ENCODE data around the gene CLEC4F.

The CLEC4F gene, protein sequence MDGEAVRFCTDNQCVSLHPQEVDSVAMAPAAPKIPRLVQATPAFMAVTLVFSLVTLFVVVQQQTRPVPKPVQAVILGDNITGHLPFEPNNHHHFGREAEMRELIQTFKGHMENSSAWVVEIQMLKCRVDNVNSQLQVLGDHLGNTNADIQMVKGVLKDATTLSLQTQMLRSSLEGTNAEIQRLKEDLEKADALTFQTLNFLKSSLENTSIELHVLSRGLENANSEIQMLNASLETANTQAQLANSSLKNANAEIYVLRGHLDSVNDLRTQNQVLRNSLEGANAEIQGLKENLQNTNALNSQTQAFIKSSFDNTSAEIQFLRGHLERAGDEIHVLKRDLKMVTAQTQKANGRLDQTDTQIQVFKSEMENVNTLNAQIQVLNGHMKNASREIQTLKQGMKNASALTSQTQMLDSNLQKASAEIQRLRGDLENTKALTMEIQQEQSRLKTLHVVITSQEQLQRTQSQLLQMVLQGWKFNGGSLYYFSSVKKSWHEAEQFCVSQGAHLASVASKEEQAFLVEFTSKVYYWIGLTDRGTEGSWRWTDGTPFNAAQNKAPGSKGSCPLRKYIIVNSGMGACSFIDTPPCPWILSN

DNA sequence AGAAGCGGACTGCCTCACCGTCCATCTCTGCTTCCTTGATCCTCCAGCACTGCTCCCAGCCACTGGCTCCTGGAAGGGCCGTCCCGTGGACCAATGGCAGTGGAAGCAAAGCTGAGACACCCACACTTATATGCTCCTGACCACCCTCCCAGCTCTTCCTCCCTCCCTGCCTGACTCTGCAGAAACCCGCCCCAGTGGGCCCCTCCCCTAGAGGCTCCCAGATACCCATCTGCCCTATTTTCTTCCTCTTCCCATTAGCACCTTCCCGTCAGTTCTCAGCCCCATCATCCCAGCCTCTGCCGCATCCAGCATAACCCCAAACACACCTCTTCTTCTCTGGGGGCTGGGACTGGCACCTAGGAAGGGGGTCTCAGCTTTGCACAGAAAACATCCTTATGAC, at the start of gene CLEC4F:
Gene CLEC4F (minus strand): TSS at position 101 of the 400 bp plus-strand sequence. CDS start 76 bp downstream, at position 25.
- no peak for DNase-seq (ENCODE audit: low read depth)

DNA sequence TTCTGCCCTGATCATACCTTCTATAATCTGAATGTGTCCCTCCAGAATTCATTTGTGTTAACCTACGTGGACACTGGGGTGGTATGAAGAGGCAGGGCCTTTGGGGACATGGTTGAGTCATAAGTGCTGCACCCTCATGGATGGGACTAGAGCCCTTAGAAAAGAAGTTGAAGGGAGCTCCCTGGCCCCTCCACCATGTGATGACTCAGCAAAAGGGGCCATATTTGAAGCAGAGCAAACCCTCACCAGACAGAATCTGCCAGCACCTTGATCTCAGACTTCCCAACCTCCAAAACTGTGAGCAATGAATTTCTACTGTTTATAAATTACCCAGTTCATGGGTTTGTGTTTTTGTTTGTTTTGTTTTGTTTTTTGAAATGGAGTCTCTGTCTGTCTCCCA, 48.6 kb upstream of the CLEC4F start:
- DNase-seq (ENCODE audit: low read depth): no peak

DNA sequence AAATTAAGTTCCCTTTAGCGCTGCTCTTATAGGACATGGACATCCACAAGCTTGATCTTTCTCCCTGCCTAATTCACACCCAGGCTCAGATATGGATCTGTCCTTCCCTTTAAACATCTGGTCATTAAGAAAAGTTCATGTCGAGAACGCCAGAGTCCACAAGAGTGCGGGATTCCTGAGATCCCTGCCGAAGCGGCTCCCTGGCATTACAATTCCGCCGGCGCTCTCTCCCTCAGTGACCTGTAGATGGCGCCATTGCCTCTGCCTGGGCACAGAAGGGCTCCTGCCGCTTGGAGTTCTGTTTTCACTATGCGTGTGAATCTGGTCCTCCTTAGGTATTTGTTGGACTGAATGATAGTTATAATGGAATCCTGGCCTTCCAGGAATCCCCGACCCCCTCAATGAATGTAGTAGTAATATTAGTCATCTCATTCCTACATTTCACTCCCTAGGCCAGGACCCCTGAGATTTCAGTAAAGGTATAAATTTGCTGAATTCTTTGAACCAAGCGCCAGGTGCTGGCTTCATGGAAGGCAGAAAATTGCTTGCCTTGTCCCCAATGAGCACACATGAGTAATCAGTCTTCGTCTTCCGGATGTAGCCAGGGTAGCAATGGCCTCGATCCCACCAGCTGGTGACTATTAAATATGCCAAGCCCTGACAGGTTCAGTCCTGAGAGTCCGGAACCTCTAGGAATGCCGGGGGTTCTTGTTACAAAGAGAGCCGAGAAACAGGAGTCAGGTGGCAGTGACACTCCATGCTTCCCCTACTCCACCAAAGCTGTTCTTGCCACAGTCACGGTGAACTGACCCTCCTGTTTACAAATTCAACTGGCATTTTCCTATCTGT, 41.6 kb upstream of the CLEC4F start:
- DNase-seq (ENCODE audit: low read depth): peak; percentile 47

DNA sequence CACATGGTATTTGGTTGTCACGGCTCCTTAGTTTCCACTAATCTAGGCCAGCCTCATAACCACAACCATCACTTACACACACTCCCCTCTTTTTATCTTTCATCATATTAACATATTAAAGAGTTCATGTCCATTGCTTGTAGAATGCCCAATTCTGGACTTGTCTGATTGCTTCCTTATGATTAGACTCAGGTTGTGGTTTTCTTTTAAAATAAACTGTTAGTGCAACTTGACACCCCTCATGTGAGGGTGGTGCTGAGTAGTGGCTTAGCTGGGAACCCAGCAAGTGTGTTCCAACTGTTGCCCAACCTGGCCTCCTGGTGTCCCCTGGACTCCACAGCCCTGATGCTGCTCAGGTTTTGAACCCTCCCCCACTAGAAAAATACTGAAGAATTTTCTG, 35.3 kb upstream of the CLEC4F start:
- no peak for DNase-seq (ENCODE audit: low read depth)

DNA sequence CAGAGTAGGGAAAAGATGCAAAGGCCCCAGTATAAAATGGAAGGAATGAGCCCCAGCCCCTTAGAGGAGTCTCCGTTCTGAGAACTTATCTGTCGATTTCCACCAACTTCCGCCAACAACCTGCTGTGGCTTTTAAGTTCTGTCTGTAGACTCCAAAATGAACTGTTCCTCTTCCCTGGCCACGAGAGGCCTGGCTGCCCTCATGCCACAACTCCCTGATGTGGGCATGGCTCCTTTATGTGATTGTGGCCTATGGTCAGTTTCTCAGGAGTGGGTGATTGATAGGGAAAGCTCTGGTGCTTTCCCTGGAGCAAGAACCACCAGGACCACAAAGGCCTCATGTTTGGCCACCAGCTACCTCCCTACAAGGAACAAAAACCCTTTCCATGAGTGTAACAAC, 34.0 kb upstream of the CLEC4F start:
- peak; percentile 43 for DNase-seq (ENCODE audit: low read depth)

DNA sequence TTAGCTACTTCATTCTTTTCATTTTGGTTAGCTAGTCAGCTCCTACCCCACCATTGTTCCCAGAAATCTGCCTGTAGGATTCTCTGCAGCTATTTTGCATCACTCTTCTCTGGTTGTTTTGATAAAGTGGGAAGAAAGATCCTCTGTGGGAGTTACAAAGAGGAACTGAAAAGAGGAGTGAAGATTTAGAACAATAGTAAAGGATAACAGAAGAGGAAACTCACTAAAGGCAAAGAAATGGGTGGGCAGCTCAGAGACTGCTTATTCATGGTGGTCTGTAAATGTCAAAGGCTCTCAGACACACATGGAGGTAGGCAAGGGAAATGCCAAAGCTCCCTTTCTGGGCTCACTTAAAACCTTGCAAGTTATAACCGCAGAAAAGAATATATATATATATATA, 32.4 kb upstream of the CLEC4F start:
- no peak for DNase-seq (ENCODE audit: low read depth)

DNA sequence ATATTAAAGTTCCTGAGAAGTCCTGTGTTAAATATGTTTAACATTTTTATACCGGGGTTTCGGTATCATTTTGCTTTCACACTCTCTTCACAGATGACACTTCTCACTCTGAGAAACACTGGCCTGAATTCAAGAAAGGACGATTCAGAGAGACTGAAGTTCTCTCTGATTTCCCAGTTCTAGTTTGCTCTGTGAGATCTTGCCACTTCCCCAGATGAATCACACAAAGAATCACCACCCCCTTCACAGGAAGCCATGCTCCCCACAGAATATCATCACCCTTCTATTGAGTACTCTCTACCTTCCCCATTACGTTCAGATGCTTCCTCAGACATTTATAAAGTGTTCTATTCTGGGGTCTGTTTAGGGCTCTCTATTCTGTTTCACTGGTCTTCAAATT, 31.3 kb upstream of the CLEC4F start:
- DNase-seq (ENCODE audit: low read depth): no peak

DNA sequence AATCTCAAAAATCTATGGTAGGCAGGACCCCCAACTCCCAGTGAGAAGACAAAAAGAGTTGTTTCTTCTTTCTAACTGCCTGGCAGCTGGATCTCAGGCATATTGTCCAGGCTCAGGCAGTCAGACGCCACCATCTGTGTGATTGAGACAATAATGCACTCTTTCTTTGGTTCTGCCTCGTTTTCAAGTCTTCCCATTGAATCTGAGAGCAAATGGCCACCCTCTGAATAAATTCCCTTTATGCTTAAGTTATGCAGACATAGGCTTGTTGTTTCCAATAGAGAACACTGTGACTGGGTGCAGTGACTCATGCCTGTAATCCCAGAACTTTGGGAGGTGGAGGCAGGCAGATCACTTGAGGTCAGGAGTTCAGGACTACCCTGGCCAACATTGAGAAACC, 30.5 kb upstream of the CLEC4F start:
- DNase-seq (ENCODE audit: low read depth): no peak

DNA sequence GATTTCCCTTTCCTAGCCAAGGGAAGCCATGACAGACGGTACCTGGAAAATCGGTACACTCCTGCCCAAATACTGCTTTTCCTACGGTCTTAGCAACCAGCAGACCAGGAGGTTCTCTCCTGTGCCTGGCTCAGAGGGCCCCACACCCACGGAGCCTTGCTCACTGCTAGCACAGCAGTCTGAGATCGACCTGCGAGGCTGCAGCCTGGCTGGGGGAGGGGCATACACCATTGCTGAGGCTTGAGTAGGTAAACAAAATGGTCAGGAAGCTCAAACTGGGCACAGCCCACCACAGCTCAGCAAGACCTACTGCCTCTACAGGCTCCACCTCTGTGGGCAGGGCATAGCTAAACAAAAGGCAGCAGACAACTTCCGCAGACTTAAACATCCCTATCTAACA, 22.0 kb upstream of the CLEC4F start:
- no peak for DNase-seq (ENCODE audit: low read depth)

DNA sequence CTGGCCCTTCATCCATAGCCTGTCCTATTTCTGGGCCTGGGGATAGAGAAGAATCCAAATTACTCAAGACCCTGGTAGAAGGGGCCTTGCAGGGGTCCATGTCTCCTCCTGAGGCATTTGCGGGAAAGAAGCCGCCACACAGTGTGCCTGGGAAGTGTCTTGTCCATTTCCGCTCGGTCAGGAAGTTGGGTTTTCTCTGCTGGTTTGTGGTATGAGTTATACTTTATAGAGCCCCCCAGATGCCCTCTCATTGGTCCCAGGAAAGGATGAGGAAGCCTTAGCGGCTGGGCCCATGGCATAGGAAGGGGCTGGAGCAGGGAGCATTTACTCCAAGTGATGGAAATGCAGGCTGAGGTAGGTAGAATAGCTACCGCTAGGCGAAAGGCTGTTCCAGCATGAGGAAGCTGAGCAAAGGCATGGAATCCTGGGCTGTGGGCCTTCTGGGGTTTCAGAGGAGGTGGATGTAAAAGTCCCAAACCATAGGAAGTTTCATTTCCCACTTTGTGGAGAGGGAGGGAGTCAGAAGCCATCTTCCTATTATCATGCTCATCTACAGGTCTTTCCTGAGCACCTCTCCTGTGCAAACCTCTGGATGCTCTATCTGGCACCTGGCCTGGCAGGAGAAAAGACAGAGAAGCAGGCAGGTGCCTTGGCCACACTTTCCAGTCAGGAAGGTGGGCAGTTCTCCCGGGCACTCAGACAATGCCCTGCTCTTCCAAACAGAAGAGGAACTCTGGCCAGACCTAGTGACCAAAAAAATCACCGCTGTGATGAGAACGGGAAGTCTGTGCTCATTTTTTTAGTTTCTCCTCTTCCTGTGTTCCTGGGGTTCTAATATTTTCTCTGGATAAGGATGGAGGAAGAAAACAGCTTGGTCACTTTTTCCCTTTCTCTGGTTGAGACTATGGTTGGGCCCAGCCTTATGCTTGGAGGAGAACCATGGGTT, 17.9 kb upstream of the CLEC4F start:
- no peak for DNase-seq (ENCODE audit: low read depth)

DNA sequence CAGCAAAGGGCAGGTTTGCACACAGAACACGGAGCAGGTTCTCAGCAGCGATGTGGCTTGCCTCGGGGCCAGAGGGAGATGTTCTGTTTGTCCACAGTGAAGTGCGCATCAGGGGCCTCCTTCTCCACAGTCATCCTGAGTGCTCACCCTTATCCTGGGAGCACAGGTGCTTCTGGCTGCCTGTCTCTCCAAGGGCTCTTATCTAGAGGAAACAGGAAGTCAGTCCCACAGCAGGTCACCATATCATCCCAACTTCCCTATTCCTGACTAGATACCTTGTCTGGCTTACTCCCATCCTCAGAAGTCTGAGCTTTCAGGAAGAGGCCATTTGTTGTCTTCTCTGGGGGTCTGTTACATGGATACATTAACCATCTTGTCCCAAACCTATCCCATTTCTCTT, 15.2 kb upstream of the CLEC4F start, which contains the start of gene CD207:
Gene CD207 (minus strand): TSS at position 174 of the 400 bp plus-strand sequence. CDS start 40 bp downstream, at position 134.
- no peak for DNase-seq (ENCODE audit: low read depth)

DNA sequence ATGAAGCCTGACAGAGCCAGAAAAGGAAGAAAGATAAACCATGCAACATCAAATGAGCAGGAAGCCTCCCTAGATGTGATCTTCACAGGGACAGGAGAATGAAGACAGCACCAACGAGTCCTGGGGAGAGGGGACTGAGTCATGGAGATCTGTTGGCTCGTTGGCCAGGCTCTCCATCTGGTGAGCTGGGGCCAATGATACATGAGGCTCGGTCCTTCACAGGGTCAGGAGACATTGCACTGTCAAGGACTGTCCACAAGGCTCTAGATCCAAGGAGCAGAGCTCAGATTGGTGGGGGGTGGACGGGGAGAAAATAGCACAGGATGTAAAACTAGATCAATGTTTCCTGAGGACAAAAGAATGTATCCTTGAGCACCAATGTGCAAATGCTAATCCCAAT, 14.5 kb upstream of the CLEC4F start:
- DNase-seq (ENCODE audit: low read depth): no peak

DNA sequence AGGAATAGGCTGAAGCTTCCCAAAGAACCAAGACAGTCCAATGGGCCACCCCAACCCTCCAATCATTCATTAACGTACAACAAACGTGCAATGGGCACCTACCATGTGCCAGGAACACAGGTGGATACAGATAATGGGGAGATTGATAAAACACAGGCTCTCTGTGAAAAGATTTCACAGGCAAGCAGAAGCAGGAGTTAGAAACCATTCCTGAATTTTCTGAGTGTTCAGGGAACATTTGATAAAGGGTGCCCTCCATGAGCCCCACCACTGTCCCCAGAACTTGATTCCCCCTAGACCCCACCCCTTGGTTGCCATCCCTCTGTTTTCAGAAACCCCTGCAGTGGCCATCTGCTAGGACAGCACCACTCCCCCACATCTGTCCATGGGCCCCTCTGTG, 13.7 kb upstream of the CLEC4F start:
- DNase-seq (ENCODE audit: low read depth): no peak

DNA sequence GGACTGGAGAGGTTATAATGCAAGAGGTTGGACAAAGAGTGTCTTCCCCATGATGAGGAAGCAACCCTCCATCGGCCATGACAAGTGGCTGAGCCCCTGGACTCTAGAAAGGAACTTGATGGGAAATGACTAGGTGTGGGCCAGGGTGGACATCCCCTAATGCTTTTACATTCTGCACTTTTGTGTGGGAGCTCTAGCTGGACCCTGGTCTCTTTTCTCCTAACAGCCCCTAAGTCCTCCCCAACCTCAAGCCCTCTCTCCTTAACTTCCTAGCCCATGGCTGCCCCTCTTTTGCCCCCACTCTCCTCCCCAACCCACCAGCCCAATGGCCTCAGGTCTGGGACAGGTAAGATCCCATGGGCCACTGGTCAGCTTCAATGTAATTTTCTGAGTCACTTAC, 12.8 kb upstream of the CLEC4F start:
- DNase-seq (ENCODE audit: low read depth): no peak

DNA sequence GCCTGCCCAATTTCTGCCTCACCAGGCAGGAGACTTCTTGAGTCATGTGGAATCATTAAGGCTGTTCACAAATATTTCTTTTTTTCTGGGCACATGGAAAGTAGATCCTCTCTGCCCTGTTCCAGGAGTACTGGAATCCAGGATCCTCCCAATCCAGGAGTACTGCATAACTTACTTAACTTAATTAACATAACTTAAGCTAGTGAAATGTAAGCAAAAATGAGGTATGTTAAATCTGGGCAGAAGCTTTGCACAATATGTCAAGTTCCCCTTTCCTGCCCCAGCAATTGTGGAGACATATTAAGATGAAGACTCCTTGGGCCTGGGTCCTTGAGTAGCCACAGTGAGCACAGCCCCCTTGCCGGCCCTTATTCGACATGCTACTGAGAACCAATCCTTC, 12.0 kb upstream of the CLEC4F start:
- no peak for DNase-seq (ENCODE audit: low read depth)

DNA sequence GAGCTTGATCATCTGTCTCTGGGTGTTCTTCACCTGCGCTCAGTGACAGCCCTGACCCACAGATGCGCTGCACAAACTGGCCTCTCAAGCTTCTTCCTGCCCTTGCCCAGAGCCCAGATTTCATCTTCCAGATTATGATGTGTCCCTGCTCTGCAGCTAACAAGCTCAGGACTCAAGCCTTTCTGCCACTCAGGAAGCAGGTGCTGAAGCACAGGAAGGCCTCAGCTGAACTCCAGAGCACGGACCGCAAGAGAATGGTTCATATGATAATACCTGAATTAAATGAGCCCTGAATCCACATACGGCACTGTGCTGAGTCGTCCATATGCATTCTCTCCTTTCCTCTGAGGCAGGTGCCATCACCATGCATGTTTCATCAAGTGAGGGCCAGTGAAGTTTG, 11.5 kb upstream of the CLEC4F start:
- no peak for DNase-seq (ENCODE audit: low read depth)

DNA sequence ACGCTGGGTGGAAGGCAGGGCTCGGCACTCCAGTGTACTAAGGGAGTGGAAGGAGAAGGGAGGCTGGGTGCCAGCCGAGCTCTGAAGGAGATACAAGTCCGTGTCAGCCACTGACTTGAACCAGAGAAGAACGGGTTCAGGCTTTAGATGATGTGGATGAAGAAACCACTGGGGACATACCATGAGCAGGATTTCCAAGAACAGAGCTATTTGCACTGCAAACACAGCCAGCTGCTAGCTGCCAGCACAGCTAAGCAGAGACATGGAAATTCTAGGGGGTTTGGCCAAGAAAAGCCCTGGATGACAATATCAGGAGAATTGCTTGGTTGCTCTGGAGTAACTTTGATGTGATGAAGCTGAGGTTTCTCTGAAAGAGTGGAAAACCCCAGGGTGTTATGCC, 10.0 kb upstream of the CLEC4F start:
- no peak for DNase-seq (ENCODE audit: low read depth)

DNA sequence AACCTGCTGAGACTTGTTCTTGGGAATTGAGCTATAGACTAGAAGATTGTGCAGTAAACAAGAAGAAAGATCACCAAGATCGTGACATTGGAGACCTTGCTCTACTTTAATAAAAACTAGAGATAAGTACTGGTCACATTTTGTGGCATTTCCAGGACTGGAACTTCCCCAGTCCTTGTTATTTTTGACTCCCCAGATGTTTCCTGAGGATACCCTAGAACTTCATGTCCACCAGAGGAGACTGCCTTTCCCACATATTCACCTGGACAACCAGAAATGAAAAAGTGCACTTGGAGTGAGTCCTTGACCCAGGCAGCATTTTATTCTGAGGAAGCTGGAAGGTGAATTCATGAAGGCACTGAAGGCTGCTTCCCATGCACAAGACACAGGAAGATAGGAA, 9.5 kb upstream of the CLEC4F start:
- DNase-seq (ENCODE audit: low read depth): no peak

DNA sequence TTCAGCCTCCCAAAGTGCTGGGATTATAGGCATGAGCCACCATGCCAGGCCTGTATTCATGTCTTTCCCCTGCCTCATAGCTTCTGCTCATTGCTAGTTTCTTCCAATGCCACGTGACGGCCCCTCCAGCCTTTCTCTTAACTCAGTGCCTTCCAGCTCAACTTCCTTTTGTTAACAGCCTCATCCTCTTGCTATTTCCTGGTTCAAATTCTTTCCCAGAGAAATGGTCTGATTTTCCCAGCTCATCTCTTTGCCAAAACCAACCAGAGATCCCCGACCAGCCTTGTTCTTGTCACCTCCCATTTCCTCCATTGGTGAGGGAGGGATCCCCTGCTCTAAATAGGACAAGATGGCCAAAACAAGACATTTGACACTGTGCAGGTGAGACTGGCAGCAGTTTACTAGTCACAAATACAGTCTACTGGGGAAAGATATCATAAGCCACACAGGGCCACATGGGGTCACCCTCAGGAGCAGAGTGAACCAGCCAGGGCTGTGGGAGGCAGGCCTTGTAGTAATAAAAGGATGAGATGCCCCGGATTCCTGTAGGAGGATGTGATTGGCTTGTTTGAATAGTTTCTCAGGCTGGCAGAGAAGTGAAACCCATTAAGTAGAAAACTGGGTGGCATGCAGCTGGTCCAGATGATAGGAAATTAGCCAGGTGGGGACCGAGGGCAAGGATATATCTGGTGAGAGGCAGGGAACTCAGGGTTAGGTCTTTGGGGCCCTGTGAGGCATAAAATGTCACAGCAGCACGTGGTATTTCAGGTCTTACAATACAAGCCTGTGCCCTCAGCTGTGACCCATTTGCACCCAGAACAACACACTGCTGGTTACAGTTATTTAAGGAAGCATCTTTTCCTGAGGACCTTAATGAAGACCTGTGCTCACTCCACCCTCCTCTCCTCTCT, 8.8 kb upstream of the CLEC4F start:
- DNase-seq (ENCODE audit: low read depth): no peak

DNA sequence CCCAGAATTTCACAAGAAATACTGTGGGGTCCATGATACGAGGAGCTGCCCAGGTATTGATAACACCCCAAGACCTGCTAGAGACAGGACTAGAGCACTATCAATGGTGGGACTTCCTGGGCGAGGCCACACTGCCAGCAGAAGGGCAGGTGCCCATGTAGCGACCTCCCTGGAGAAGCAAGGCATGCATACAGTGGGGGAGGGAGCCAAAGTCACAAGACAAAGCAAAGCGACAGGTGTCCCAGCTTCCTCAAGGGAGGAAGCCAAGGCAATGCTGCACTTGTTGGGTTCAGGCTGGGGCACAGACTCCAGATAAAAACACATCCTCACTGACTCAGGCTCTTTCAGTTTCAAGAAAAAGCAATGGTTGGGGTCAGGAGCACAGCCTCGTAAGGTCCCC, 7.7 kb upstream of the CLEC4F start:
- DNase-seq (ENCODE audit: low read depth): no peak

DNA sequence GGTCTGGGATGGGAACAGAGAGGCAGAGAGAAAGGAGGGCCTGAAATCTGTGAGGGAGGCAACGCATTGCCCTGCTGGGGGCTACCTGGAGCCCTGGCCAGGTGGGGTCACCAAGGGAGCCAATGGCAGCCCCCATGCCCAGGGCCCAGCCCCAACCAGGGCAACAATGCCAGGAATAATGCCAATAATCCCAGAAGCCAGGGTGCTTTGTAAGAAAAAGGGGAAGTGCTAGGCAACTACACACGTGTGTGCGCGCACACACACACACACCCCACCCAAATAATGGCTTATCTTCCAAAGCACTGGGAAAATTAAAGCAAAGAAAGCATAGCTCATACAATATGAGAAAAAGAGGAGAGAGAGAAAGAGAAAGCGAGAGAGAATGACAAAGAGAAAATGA, 7.0 kb upstream of the CLEC4F start:
- DNase-seq (ENCODE audit: low read depth): no peak
